Measurements from ENCODE around the gene GCAT. TPM values are rescaled to one million over a fixed set of nuclear protein-coding genes. Genes with fewer than 3 reads are reported as not detected.

The GCAT gene
- total RNA-seq, 2 experiments from 2014 or later = 1.4 to 1.8 TPM

DNA sequence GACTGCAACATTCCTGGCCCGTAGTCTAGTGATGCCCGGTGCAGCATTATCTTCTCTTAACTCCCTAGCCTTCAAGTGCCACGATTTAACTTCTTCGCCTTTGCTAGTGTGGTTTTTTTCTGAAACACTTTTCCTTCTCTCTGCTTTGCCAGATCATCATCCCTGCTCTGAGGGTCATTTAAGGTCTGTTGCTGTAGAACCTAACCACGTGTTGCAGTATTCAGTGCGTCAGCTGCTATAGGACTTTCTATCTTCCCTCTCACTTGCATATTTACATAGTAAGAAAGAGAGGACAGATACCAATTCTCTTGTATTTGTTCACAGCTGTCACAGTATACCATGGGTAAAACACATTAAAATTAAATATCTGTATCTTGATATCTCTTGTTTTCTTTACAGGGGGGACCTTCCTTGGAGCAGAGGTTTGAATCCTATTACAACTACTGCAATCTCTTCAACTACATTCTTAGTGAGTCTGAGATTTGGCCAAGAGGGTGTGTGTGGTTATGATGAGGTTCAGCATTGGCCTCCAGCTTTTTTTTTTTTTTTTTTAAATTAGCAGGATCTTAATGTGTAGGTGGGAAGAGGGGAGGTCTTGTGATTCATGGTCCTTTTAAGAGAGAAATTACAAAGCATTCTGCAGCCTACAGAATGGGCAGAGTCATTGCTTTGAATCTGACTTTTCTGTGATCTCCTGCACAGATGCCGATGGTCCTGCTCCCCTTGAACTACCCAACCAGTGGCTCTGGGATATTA, 55.0 kb downstream of the GCAT start:
- Histone ChIP-seq H3K36me3 (ENCODE audit: insufficient read depth, low read length) (peaks cover 90% of the 10 kb centered on the region), H3K27me3 (ENCODE audit: control insufficient read depth in 1 of 2, insufficient read depth in 2 of 2, low read length in 2 of 2) (no peaks in the 10 kb centered on the region), H3K9me3 (ENCODE audit: control insufficient read depth in 1 of 2, insufficient read depth in 1 of 2, low read length in 2 of 2) (no peaks in the 10 kb centered on the region), H3K27ac (ENCODE audit: low read depth in 1 of 2, low read length in 2 of 2) (no peak overlapping the region), H3K4me1 (ENCODE audit: insufficient read depth, low read length) (peaks cover 3% of the 10 kb centered on the region), H3K4me3 (ENCODE audit: low read length) (no peak overlapping the region)
- intact Hi-C loops (cut with DNase I, micrococcal nuclease) = loop anchor here (1.0 to 2.0 kb wide), 4 partner anchors 14 to 324 kb away; partner anchors contain the start of gene EIF3L (in 1 of the 2)
- no peak overlapping the region for H3K27ac Mint-ChIP-seq
- peaks cover 86% of the 10 kb centered on the region for H3K36me3 Mint-ChIP-seq (ENCODE audit: low read depth)
- ATAC-seq (ENCODE audit: poor library complexity) (no peak), DNase-seq (no peak)
- H3K9me3 Mint-ChIP-seq = no peaks in the 10 kb centered on the region
- CTCF ChIA-PET = interaction anchor here (0.6 to 3.0 kb wide), 14 partner anchors 9 to 255 kb away, joined by 3 to 46 read pairs (median 4); partner anchors contain the start of gene ANKRD54
- TF ChIP-seq, protein P1, sequence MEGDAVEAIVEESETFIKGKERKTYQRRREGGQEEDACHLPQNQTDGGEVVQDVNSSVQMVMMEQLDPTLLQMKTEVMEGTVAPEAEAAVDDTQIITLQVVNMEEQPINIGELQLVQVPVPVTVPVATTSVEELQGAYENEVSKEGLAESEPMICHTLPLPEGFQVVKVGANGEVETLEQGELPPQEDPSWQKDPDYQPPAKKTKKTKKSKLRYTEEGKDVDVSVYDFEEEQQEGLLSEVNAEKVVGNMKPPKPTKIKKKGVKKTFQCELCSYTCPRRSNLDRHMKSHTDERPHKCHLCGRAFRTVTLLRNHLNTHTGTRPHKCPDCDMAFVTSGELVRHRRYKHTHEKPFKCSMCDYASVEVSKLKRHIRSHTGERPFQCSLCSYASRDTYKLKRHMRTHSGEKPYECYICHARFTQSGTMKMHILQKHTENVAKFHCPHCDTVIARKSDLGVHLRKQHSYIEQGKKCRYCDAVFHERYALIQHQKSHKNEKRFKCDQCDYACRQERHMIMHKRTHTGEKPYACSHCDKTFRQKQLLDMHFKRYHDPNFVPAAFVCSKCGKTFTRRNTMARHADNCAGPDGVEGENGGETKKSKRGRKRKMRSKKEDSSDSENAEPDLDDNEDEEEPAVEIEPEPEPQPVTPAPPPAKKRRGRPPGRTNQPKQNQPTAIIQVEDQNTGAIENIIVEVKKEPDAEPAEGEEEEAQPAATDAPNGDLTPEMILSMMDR (IDR thresholded peaks at IDR 0.05) = no peak
- H3K4me1 Mint-ChIP-seq (ENCODE audit: low read depth) = peaks cover 7% of the 10 kb centered on the region
- H3K27me3 Mint-ChIP-seq = no peaks in the 10 kb centered on the region
- POLR2A ChIA-PET = interaction anchor here (0.6 to 1.3 kb wide), 7 partner anchors 11 to 238 kb away, joined by 3 to 5 read pairs (median 3); partner anchors contain the start of genes ANKRD54, EIF3L and MICALL1
- no peak overlapping the region for H3K4me3 Mint-ChIP-seq

GRCh38 chr22:37865510-37865909, 57.8 kb downstream of the GCAT start:
- H3K27ac ChIP-seq (ENCODE audit: low read depth in 1 of 2, low read length in 2 of 2) = no peak overlapping the region
- peaks cover 3% of the 10 kb centered on the region for H3K4me1 ChIP-seq (ENCODE audit: insufficient read depth, low read length)
- H3K27me3 ChIP-seq (ENCODE audit: control insufficient read depth in 1 of 2, insufficient read depth in 2 of 2, low read length in 2 of 2) = no peaks in the 10 kb centered on the region
- intact Hi-C loops (cut with DNase I, micrococcal nuclease) = no loop called here
- CTCF ChIA-PET = interaction anchor here (1.6 kb wide), 1 partner anchor 48 kb away, joined by 9 read pairs; no protein-coding TSS in a partner anchor
- no peaks in the 10 kb centered on the region for H3K9me3 ChIP-seq (ENCODE audit: control insufficient read depth in 1 of 2, insufficient read depth in 1 of 2, low read length in 2 of 2)
- H3K36me3 ChIP-seq (ENCODE audit: insufficient read depth, low read length) = peaks cover 86% of the 10 kb centered on the region
- no peak for ATAC-seq (ENCODE audit: poor library complexity)
- Mint-ChIP-seq H3K9me3 (no peaks in the 10 kb centered on the region), H3K27me3 (no peaks in the 10 kb centered on the region), H3K27ac (no peak overlapping the region), H3K4me3 (no peak overlapping the region), H3K36me3 (ENCODE audit: low read depth) (peaks cover 84% of the 10 kb centered on the region), H3K4me1 (ENCODE audit: low read depth) (peaks cover 7% of the 10 kb centered on the region)
- POLR2A ChIA-PET = interaction anchor here (0.6 kb wide), 1 partner anchor 165 kb away, joined by 3 read pairs; no protein-coding TSS in a partner anchor
- H3K4me3 ChIP-seq (ENCODE audit: low read length) = no peak overlapping the region
- DNase-seq = no peak
- TF ChIP-seq, protein P1 (IDR thresholded peaks at IDR 0.05) = no peak

Small RNA genes within 50 kb of the gene (microRNA-seq; reads per million reads assigned to microRNA genes)
- not detected for gene MIR659 (ENCODE audit: borderline microRNAs expressed, borderline replicate concordance)

Other genes with a start within 250 kb of the GCAT start
- not detected for gene CDC42EP1, start 247.5 kb upstream of the GCAT start, total RNA-seq
- gene LGALS2, start 227.8 kb upstream of the GCAT start, total RNA-seq = 1 to 10 TPM; 2.6 to 3.0 TPM
- 10 to 100 TPM; 57.0 to 60.9 TPM for gene GGA1, start 199.1 kb upstream of the GCAT start, total RNA-seq
- 10 to 100 TPM; 46.9 to 49.0 TPM for gene SH3BP1, start 168.3 kb upstream of the GCAT start, total RNA-seq
- 1 to 10 TPM; 1.5 TPM for gene PDXP, start 149.2 kb upstream of the GCAT start, total RNA-seq
- 10 to 100 TPM; 85.1 to 93.7 TPM for gene LGALS1, start 132.3 kb upstream of the GCAT start, total RNA-seq
- 10 to 100 TPM; 24.3 to 26.2 TPM for gene NOL12, start 121.6 kb upstream of the GCAT start, total RNA-seq
- 10 to 100 TPM in 1 of 2 experiments, 1 to 10 TPM in 1; 9.0 to 10.1 TPM for gene TRIOBP, start 110.9 kb upstream of the GCAT start, total RNA-seq
- gene GALR3, start 15.4 kb downstream of the GCAT start, total RNA-seq = not detected
- gene ANKRD54, start 36.4 kb downstream of the GCAT start, total RNA-seq = 10 to 100 TPM; 18.3 to 20.6 TPM
- 100 to 1,000 TPM; 525 to 541 TPM for gene EIF3L, start 41.5 kb downstream of the GCAT start, total RNA-seq
- gene MICALL1, start 98.4 kb downstream of the GCAT start, total RNA-seq = 10 to 100 TPM; 16.9 to 20.7 TPM
- not detected for gene C22orf23, start 145.7 kb downstream of the GCAT start, total RNA-seq
- gene POLR2F, start 145.8 kb downstream of the GCAT start, total RNA-seq = 10 to 100 TPM; 20.2 to 21.1 TPM
- gene SOX10, start 176.6 kb downstream of the GCAT start, total RNA-seq = not detected
- 10 to 100 TPM; 21.2 to 25.6 TPM for gene PICK1, start 249.5 kb downstream of the GCAT start, total RNA-seq